Activated T-helper 17 cell treated with anti-CD3 and anti-CD28 coated beads, Interleukin-2, amount 50 U/mL, for 72 hours (primary cell): ENCODE data around the gene TMEM247. TPM values are rescaled to one million over a fixed set of nuclear protein-coding genes. Genes with fewer than 3 reads are reported as not detected.

Experiments used
- ATAC-seq: fragments of 150-1000 bp; cut with Tn5 transposase; replicated peaks from 2 replicates; pipeline ENCODE4 v1.10.0; 2021; ENCODE audit warnings: mild to moderate bottlenecking, moderate library complexity
- H3K27ac Mint-ChIP-seq: one replicate; pipeline ENCODE4 v1.8.0; 2022; ENCODE audit warnings: mixed read lengths
- H3K27me3 Mint-ChIP-seq: one replicate; pipeline ENCODE4 v1.8.0; 2022; ENCODE audit warnings: mixed read lengths
- H3K36me3 Mint-ChIP-seq: one replicate; pipeline ENCODE4 v1.8.0; 2022; ENCODE audit warnings: low read depth, mild to moderate bottlenecking, mixed read lengths
- H3K4me1 Mint-ChIP-seq: one replicate; pipeline ENCODE4 v1.8.0; 2022; ENCODE audit warnings: mixed read lengths
- H3K4me3 Mint-ChIP-seq: one replicate; pipeline ENCODE4 v1.8.0; 2022; ENCODE audit warnings: mild to moderate bottlenecking, mixed read lengths
- H3K9me3 Mint-ChIP-seq: one replicate; pipeline ENCODE4 v1.8.0; 2022; ENCODE audit warnings: mixed read lengths
- total RNA-seq, 2 donors: library from RNA; stranded (reverse); gene quantifications; one replicate each; pipeline ENCODE4 v1.2.3, GENCODE V29; 2022

The TMEM247 gene
- total RNA-seq: not detected

DNA sequence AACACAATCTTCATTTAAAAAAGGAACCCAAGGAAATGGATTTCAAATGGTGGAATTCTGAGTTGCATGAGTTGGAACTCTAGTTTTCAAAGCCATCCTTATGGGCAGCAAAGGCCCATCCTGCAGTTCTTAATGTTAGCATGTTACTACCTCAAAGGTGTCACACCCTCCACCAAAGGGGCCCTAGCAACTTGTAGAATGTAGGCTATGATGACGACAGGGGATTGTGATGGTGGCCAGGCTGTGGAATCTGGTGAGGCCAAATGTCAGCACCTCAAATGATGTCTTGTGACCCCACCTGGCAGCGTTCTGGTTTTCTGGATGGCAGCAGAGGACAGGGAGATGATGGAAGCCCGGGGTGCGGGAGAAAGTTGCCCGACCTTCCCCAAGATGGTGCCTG is at the start of gene TMEM247:
Gene TMEM247 (plus strand): TSS at position 301 of the 400 bp plus-strand sequence.
- ATAC-seq: no peak
- H3K4me1 Mint-ChIP-seq: no peaks in the 10 kb centered on the region

DNA sequence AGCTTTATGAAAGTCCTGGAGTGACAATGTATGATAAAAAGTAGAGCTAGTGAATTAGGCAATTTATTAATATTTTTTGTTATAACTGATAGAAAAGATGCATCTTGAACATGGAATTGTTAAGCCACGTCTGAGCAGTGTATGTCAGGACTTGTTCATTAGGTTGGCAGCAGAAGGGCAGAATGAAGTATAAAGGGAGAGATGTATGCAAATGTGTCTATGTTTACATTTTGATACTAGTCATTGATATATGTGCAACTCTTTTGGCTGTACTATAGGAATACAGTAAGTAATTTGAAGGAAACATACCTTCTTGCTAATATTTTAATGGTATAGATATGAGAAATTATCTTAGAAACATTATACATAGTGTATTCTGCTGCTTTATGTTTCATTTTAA is 49.0 kb upstream of the TMEM247 start:
- Mint-ChIP-seq H3K9me3 (no peaks in the 10 kb centered on the region), H3K4me1 (peaks cover 12% of the 10 kb centered on the region), H3K36me3 (no peaks in the 10 kb centered on the region), H3K27me3 (no peaks in the 10 kb centered on the region), H3K4me3 (no peak overlapping the region), H3K27ac (no peak overlapping the region)
- ATAC-seq: no peak

More for the DNA sequence above, at the start of gene TMEM247:
- Mint-ChIP-seq H3K9me3 (peaks cover 6% of the 10 kb centered on the region), H3K27ac (no peak within 1 kb of the TSS), H3K4me3 (no peak within 1 kb of the TSS), H3K27me3 (peaks cover 3% of the 10 kb centered on the region), H3K36me3 (no peaks in the 10 kb centered on the region)

DNA sequence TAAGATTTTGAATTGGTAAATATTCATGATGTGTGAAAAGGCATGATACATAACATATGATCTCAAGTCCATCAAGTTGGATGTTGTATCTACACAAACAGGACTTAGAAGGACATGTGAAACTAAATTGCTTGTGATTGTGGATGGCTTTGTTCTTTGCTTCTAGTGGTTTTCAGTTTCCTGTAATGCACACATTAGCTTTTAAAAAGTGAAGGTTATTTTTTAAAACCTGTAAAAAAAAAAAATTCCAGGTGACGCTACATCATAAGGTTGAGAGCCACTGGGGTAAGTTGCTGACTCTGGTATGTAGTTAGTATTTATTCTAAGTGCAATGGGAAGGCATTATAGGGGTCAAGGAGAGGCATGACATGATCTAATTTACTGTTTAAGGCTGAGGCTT is 48.4 kb upstream of the TMEM247 start:
- no peak for ATAC-seq
- no peaks in the 10 kb centered on the region for H3K36me3 Mint-ChIP-seq
- H3K27ac Mint-ChIP-seq: no peak overlapping the region
- H3K4me1 Mint-ChIP-seq: peaks cover 12% of the 10 kb centered on the region
- H3K4me3 Mint-ChIP-seq: no peak overlapping the region
- no peaks in the 10 kb centered on the region for H3K27me3 Mint-ChIP-seq
- H3K9me3 Mint-ChIP-seq: no peaks in the 10 kb centered on the region

GRCh38 chr2:46431481-46432235 is 47.7 kb upstream of the TMEM247 start:
- Mint-ChIP-seq H3K27ac (no peak overlapping the region), H3K4me3 (no peak overlapping the region), H3K4me1 (peaks cover 12% of the 10 kb centered on the region), H3K27me3 (no peaks in the 10 kb centered on the region), H3K36me3 (no peaks in the 10 kb centered on the region), H3K9me3 (no peaks in the 10 kb centered on the region)
- no peak for ATAC-seq

DNA sequence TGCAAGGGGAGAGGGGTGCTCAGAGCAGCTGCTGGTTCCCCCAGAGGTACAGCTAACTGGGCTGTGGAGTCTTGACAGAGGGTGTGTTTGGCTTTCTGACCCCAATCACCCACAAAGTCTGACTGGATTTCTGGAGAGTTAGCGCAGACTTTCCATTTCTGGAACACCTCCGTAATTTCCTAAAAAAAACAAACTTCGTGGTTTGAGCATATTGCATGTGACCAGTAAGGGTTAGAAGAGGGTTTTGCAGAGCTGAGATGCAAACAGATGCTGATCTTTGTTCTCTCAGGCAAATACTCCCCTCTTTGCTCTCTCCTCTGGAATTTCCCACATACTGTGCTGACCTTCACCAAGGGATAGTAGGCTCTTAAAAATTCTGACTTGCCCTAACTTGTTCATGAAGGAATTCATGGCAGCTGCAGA is 44.5 kb upstream of the TMEM247 start:
- Mint-ChIP-seq H3K4me1 (peaks cover 33% of the 10 kb centered on the region), H3K27me3 (no peaks in the 10 kb centered on the region), H3K9me3 (no peaks in the 10 kb centered on the region), H3K36me3 (no peaks in the 10 kb centered on the region), H3K27ac (no peak overlapping the region), H3K4me3 (no peak overlapping the region)
- no peak for ATAC-seq

GRCh38 chr2:46435353-46435752 is 44.0 kb upstream of the TMEM247 start:
- Mint-ChIP-seq H3K27ac (no peak overlapping the region), H3K4me1 (peaks cover 35% of the 10 kb centered on the region), H3K27me3 (no peaks in the 10 kb centered on the region), H3K4me3 (no peak overlapping the region), H3K9me3 (no peaks in the 10 kb centered on the region), H3K36me3 (no peaks in the 10 kb centered on the region)
- no peak for ATAC-seq

- no peaks in the 10 kb centered on the region for H3K9me3 Mint-ChIP-seq
- H3K4me3 Mint-ChIP-seq: no peak overlapping the region
- H3K27ac Mint-ChIP-seq: no peak overlapping the region
- H3K36me3 Mint-ChIP-seq: no peaks in the 10 kb centered on the region
- ATAC-seq: no peak
- no peaks in the 10 kb centered on the region for H3K27me3 Mint-ChIP-seq
- H3K4me1 Mint-ChIP-seq: peaks cover 35% of the 10 kb centered on the region
Observed at GRCh38 chr2:46435796-46436360, 43.5 kb upstream of the TMEM247 start.

GRCh38 chr2:46436800-46437199 is 42.6 kb upstream of the TMEM247 start:
- H3K27me3 Mint-ChIP-seq: no peaks in the 10 kb centered on the region
- H3K27ac Mint-ChIP-seq: no peak overlapping the region
- ATAC-seq: no peak
- peaks cover 28% of the 10 kb centered on the region for H3K4me1 Mint-ChIP-seq
- H3K4me3 Mint-ChIP-seq: no peak overlapping the region
- no peaks in the 10 kb centered on the region for H3K36me3 Mint-ChIP-seq
- no peaks in the 10 kb centered on the region for H3K9me3 Mint-ChIP-seq

GRCh38 chr2:46438102-46438501 is 41.3 kb upstream of the TMEM247 start:
- peaks cover 28% of the 10 kb centered on the region for H3K4me1 Mint-ChIP-seq
- H3K27me3 Mint-ChIP-seq: no peaks in the 10 kb centered on the region
- no peak overlapping the region for H3K27ac Mint-ChIP-seq
- no peaks in the 10 kb centered on the region for H3K36me3 Mint-ChIP-seq
- no peak for ATAC-seq
- H3K4me3 Mint-ChIP-seq: no peak overlapping the region
- no peaks in the 10 kb centered on the region for H3K9me3 Mint-ChIP-seq

DNA sequence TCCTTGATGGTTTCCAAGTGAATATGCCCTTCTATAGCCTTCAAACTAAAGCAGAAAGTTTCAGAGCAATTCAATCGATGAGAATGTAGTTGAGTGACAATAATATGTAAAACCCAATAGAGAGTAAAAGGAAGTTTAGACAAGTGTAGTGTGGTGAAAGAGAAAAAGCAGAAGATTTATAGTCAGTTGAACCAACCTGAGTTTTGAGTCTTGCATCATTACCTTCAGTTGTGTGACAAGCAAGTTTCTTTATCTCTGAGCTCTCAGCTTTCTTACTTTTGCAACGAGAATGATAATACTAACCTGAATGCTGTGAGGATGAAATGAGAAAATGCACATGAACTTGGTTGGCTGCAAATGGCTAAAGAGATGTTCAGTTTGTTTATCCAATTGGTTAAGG is 40.6 kb upstream of the TMEM247 start:
- peaks cover 28% of the 10 kb centered on the region for H3K4me1 Mint-ChIP-seq

GRCh38 chr2:46439582-46439981 is 39.8 kb upstream of the TMEM247 start:
- peak; percentile 73 for ATAC-seq
- Mint-ChIP-seq H3K9me3 (no peaks in the 10 kb centered on the region), H3K27me3 (no peaks in the 10 kb centered on the region), H3K27ac (peak overlapping the region; percentile 20), H3K36me3 (no peaks in the 10 kb centered on the region), H3K4me1 (peaks cover 28% of the 10 kb centered on the region), H3K4me3 (peak overlapping the region; percentile 48)

More for the DNA sequence above, 40.6 kb upstream of the TMEM247 start:
- Mint-ChIP-seq H3K4me3 (peak overlapping the region; percentile 48), H3K9me3 (no peaks in the 10 kb centered on the region), H3K27me3 (no peaks in the 10 kb centered on the region), H3K27ac (peak overlapping the region; percentile 5), H3K36me3 (no peaks in the 10 kb centered on the region)
- ATAC-seq: no peak

GRCh38 chr2:46441838-46442712 is 37.3 kb upstream of the TMEM247 start:
- Mint-ChIP-seq H3K9me3 (peaks cover 5% of the 10 kb centered on the region), H3K27ac (no peak overlapping the region), H3K4me1 (peaks cover 28% of the 10 kb centered on the region), H3K36me3 (no peaks in the 10 kb centered on the region), H3K27me3 (no peaks in the 10 kb centered on the region), H3K4me3 (no peak overlapping the region)
- ATAC-seq: no peak

- H3K4me3 Mint-ChIP-seq: no peak overlapping the region
- peaks cover 9% of the 10 kb centered on the region for H3K4me1 Mint-ChIP-seq
- ATAC-seq: no peak
- H3K36me3 Mint-ChIP-seq: no peaks in the 10 kb centered on the region
- no peak overlapping the region for H3K27ac Mint-ChIP-seq
- peaks cover 5% of the 10 kb centered on the region for H3K9me3 Mint-ChIP-seq
- H3K27me3 Mint-ChIP-seq: peaks cover 3% of the 10 kb centered on the region
Observed at GRCh38 chr2:46444732-46445131, 34.6 kb upstream of the TMEM247 start.

- H3K4me3 Mint-ChIP-seq: no peak overlapping the region
- peaks cover 3% of the 10 kb centered on the region for H3K27me3 Mint-ChIP-seq
- ATAC-seq: no peak
- H3K27ac Mint-ChIP-seq: no peak overlapping the region
- H3K4me1 Mint-ChIP-seq: peaks cover under 1% of the 10 kb centered on the region
- peaks cover 5% of the 10 kb centered on the region for H3K9me3 Mint-ChIP-seq
- no peaks in the 10 kb centered on the region for H3K36me3 Mint-ChIP-seq
Observed at GRCh38 chr2:46445556-46445955, 33.8 kb upstream of the TMEM247 start.
